Vagina (tissue), 2 donors: ENCODE results near the gene COPG1.

Experiments
- POLR2AphosphoS5 ChIP-seq, 2 donors: sonication (generic); formaldehyde crosslinking; IDR thresholded peaks; one replicate each; pipeline ENCODE4 v1.9.0; 2017; ENCODE audit warnings: antibody characterized with exemption in 2 of 2, mild to moderate bottlenecking in 2 of 2, low read depth in 1 of 2; ENCODE audit not compliant: insufficient read depth in 1 of 2
- TF ChIP-seq, protein P1 (sequence below), 3 experiments: fragments of 450-650 bp in 2 of 3; fragments of 200-600 bp in 1 of 3; sonication (generic) in 1 of 3; IDR thresholded peaks; one replicate each; pipeline ENCODE4 v1.5.1; 2017 to 2019; ENCODE audit warnings: antibody characterized with exemption in 3 of 3, mild to moderate bottlenecking in 2 of 3, moderate library complexity in 2 of 3

DNA sequence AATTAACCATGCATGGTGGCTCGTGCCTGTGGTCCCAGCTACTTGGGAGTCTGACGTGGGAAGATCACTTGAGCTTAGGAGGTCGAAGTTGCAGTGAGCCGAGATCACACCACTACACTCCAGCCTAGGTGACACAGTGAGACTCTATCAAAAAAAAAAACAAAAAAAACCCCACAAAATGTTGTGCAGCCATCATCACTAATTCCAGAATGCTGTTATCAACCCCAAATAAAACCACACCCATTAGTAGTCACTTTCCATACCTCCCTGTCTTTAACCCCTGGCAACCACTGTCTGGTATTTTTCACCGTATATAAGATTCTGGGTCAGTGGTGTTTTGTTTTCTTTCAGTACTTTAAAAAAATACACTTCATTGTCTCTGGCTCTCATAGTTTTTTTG, 45.9 kb downstream of the COPG1 start:
- TF ChIP-seq POLR2AphosphoS5 (IDR thresholded peaks at IDR 0.05; ENCODE audit: insufficient read depth in 1 of 2, low read depth in 1 of 2) = no peak
- TF ChIP-seq, protein P1, sequence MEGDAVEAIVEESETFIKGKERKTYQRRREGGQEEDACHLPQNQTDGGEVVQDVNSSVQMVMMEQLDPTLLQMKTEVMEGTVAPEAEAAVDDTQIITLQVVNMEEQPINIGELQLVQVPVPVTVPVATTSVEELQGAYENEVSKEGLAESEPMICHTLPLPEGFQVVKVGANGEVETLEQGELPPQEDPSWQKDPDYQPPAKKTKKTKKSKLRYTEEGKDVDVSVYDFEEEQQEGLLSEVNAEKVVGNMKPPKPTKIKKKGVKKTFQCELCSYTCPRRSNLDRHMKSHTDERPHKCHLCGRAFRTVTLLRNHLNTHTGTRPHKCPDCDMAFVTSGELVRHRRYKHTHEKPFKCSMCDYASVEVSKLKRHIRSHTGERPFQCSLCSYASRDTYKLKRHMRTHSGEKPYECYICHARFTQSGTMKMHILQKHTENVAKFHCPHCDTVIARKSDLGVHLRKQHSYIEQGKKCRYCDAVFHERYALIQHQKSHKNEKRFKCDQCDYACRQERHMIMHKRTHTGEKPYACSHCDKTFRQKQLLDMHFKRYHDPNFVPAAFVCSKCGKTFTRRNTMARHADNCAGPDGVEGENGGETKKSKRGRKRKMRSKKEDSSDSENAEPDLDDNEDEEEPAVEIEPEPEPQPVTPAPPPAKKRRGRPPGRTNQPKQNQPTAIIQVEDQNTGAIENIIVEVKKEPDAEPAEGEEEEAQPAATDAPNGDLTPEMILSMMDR (IDR thresholded peaks at IDR 0.05) = no peak
